Right lobe of liver (tissue), 6 donors: ENCODE results near the gene RGS1. TPM values are rescaled to one million over a fixed set of nuclear protein-coding genes. Genes with fewer than 3 reads are reported as not detected.

ENCODE experiments used
- ATAC-seq, 4 donors: fragments of 200-7000 bp; cut with Tn5 transposase; one replicate each; pipeline ENCODE4 v1.9.1; 2020; ENCODE audit warnings: mild to moderate bottlenecking in 4 of 4, moderate library complexity in 4 of 4
- DNase-seq, 3 donors: peaks; one replicate each; pipeline ENCODE4 v3.0.0-alpha.2; 2020
- H3K27ac ChIP-seq, 3 donors: fragments of 200-600 bp; one replicate each; pipeline ENCODE4 v1.8.0; 2022
- H3K27me3 ChIP-seq, 2 donors: fragments of 200-600 bp; one replicate each; pipeline ENCODE4 v1.8.0; 2022
- H3K36me3 ChIP-seq, 4 donors: fragments of 200-600 bp; sonication (generic) in 1 of 4; one replicate each; pipeline versions ENCODE4 v1.5.1 to v1.8.0; 2017 to 2022; ENCODE audit warnings: control low read depth in 1 of 4
- H3K4me1 ChIP-seq, 4 donors: fragments of 200-600 bp; sonication (generic) in 1 of 4; one replicate each; pipeline versions ENCODE4 v1.5.1 to v1.8.0; 2017 to 2022; ENCODE audit warnings: control low read depth in 1 of 4
- H3K4me3 ChIP-seq, 3 donors: fragments of 200-600 bp; one replicate each; pipeline ENCODE4 v1.8.0; 2022
- H3K9me3 ChIP-seq, 4 donors: fragments of 200-600 bp; sonication (generic) in 1 of 4; one replicate each; pipeline versions ENCODE4 v1.5.1 to v1.8.0; 2017 to 2022; ENCODE audit warnings: control low read depth in 1 of 4
- CTCF ChIP-seq, 4 donors: fragments of 200-600 bp in 3 of 4; fragments of 450-650 bp in 1 of 4; IDR thresholded peaks; one replicate each; pipeline versions ENCODE4 v1.5.1 to v1.8.0; 2016 to 2022; ENCODE audit warnings: antibody characterized with exemption in 4 of 4, mild to moderate bottlenecking in 2 of 4
- POLR2A ChIP-seq: fragments of 450-650 bp; IDR thresholded peaks from one replicate; pipeline ENCODE4 v1.6.1; 2017; ENCODE audit warnings: antibody characterized with exemption, mild to moderate bottlenecking
- WGBS: methylation state at CpG from one replicate; pipeline ENCODE4 v1.1.6; 2018; ENCODE audit warnings: low coverage, low lambda C conversion rate; ENCODE audit not compliant: insufficient coverage; ENCODE audit errors: missing lambda C conversion rate; 5-methylcytosine and 5-hydroxymethylcytosine counted together
- intact Hi-C, 2 donors: fragments of 100-400 bp; cut with DNase I; formaldehyde crosslinking; loops; one replicate each; pipeline versions ENCODE4 v1.11.2 to v1.14.1; 2022
- long read RNA-seq: library from polyadenylated mRNA; unstranded; transcript quantifications from one replicate; pipeline ENCODE4 v2.0.0, GENCODE V29; 2019
- total RNA-seq, 6 experiments: library from RNA; depleted of rRNA in 2 of 6; stranded (reverse); fragments of >200 nt in 2 of 6; fragmentation: NEBNext Ultra II Directional in 3 of 6; extraction: Animal tissue kit (Norgen Biotek cat#: 25700) in 3 of 6; gene quantifications; one replicate each; pipeline versions ENCODE4 v1.1.0 to v1.2.4, GENCODE V29; 2016 to 2023
- donor health status: DM: no; HTN: yes; CAD: no.
- donor health status: DM: no; HTN: no; CAD: no.
- donor health status: DM: no; HTN: no; CAD: no.
- donor health status: DM: no; HTN: yes; CAD: no.
- donor health status: DM: no; HTN: yes; CAD: no.

Gene RGS1
- total RNA-seq: 10 to 100 TPM in 3 of 6 experiments, 1 to 10 TPM in 3; 2.6 to 29.8 (median 9.5) TPM
- long read RNA-seq, partial matches to known transcripts: 1 of 2 reads
- long read RNA-seq, other reads (novel, unspliced or antisense): 0 of 2 reads

- Histone ChIP-seq H3K4me3 (peak within 1 kb of the TSS in 1 of 3 donors; percentile 0), H3K9me3 (peaks cover 0 to 2% (median 0%) of the 10 kb centered on the region in 4 donors), H3K27me3 (no peaks in the 10 kb centered on the region), H3K4me1 (no peaks in the 10 kb centered on the region), H3K36me3 (no peaks in the 10 kb centered on the region), H3K27ac (no peak within 1 kb of the TSS)
- 59% methylated on average over 7 of the region's 7 CpGs for WGBS
- TF ChIP-seq CTCF (IDR thresholded peaks at IDR 0.05): no peak
- peak; percentile 90 for TF ChIP-seq POLR2A
- intact Hi-C loops: no loop called here
- DNase-seq (peak in 1 of 3 donors; percentile 27), ATAC-seq (peak; percentile 54 to 66 (median 62))
These were observed at the start of gene RGS1 for GRCh38 chr1:192575499-192576189. Gene RGS1, plus strand, starts transcription at chr1:192575773. Its CDS starts 20 bp downstream, at chr1:192575793.

GRCh38 chr1:192527111-192527795, 48.3 kb upstream of the RGS1 start:
- no peaks in the 10 kb centered on the region for H3K9me3 ChIP-seq
- H3K27me3 ChIP-seq: no peaks in the 10 kb centered on the region
- no peaks in the 10 kb centered on the region for H3K4me1 ChIP-seq
- intact Hi-C loops: no loop called here
- no peak overlapping the region for H3K27ac ChIP-seq
- no peaks in the 10 kb centered on the region for H3K36me3 ChIP-seq
- ATAC-seq (no peak), DNase-seq (no peak)
- 73% methylated on average over 5 of the region's 5 CpGs for WGBS
- TF ChIP-seq CTCF (IDR thresholded peaks at IDR 0.05) (no peak), POLR2A (no peak)
- no peak overlapping the region for H3K4me3 ChIP-seq

GRCh38 chr1:192527950-192528349, 47.6 kb upstream of the RGS1 start:
- ATAC-seq: no peak
- no peaks in the 10 kb centered on the region for H3K9me3 ChIP-seq
- no peak overlapping the region for H3K4me3 ChIP-seq
- no peaks in the 10 kb centered on the region for H3K36me3 ChIP-seq
- H3K27me3 ChIP-seq: no peaks in the 10 kb centered on the region
- TF ChIP-seq POLR2A: no peak
- no peak for TF ChIP-seq CTCF (IDR thresholded peaks at IDR 0.05)
- DNase-seq: no peak
- intact Hi-C loops: no loop called here
- no peak overlapping the region for H3K27ac ChIP-seq
- H3K4me1 ChIP-seq: no peaks in the 10 kb centered on the region

GRCh38 chr1:192529031-192529755, 46.4 kb upstream of the RGS1 start:
- ATAC-seq: no peak
- DNase-seq: no peak
- intact Hi-C loops: no loop called here
- Histone ChIP-seq H3K27ac (no peak overlapping the region), H3K36me3 (no peaks in the 10 kb centered on the region), H3K27me3 (no peaks in the 10 kb centered on the region), H3K9me3 (no peaks in the 10 kb centered on the region), H3K4me3 (no peak overlapping the region), H3K4me1 (no peaks in the 10 kb centered on the region)
- TF ChIP-seq POLR2A (no peak), CTCF (IDR thresholded peaks at IDR 0.05) (no peak)
- 73% methylated on average over 3 of the region's 3 CpGs for WGBS
